Skeletal muscle satellite cell (primary cell): ENCODE measurements around the gene B4GALNT3.

Source experiments
- H3K27me3 ChIP-seq: 2 replicates; pipeline ENCODE4 v1.7.0; 2013; ENCODE audit warnings: low read length; ENCODE audit not compliant: control insufficient read depth, insufficient read depth
- H3K36me3 ChIP-seq: 2 replicates; pipeline ENCODE4 v1.7.0; 2013; ENCODE audit warnings: mild to moderate bottlenecking, control low read depth, low read length; ENCODE audit not compliant: insufficient read depth
- H3K4me1 ChIP-seq: 2 replicates; pipeline ENCODE4 v1.7.0; 2013; ENCODE audit warnings: low read length; ENCODE audit not compliant: control insufficient read depth, insufficient read depth
- H3K4me2 ChIP-seq: 2 replicates; pipeline ENCODE4 v1.7.0; 2013; ENCODE audit warnings: mild to moderate bottlenecking, low read length
- H3K4me3 ChIP-seq: 2 replicates; pipeline ENCODE4 v1.7.0; 2013; ENCODE audit warnings: low read length
- H3K9ac ChIP-seq: 2 replicates; pipeline ENCODE4 v1.7.0; 2013; ENCODE audit warnings: mild to moderate bottlenecking, low read depth, low read length, moderate library complexity
- H3K9me3 ChIP-seq: replicated peaks from 2 replicates; pipeline ENCODE4 v1.7.0; 2013; ENCODE audit warnings: mild to moderate bottlenecking, control low read depth, low read length

Gene B4GALNT3

DNA sequence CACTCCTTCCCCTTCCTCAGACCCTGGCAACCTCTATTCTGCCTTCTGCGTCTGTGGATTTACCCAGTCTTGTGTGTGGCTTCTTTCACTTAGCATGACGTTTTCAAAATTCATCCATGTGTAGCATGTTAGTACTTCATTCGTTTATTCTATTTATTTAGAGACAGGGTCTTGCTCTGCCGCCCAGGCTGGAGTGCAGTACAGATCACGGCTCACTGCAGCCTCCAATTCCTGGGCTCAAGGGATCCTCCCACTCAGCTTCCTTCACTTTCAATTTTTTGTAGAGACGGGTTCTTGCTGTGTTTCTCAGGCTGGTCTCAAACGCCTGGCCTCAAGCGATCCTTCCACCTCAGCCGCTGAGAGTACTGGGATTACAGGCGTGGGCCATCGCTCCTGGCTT is 37.0 kb downstream of the B4GALNT3 start:
- H3K4me2 ChIP-seq, result no peak overlapping the region
- H3K9ac ChIP-seq, result no peak overlapping the region
- H3K4me1 ChIP-seq, result no peaks in the 10 kb centered on the region
- peaks cover 40% of the 10 kb centered on the region for H3K27me3 ChIP-seq
- H3K9me3 ChIP-seq, result no peaks in the 10 kb centered on the region
- H3K4me3 ChIP-seq, result no peak overlapping the region
- no peaks in the 10 kb centered on the region for H3K36me3 ChIP-seq

DNA sequence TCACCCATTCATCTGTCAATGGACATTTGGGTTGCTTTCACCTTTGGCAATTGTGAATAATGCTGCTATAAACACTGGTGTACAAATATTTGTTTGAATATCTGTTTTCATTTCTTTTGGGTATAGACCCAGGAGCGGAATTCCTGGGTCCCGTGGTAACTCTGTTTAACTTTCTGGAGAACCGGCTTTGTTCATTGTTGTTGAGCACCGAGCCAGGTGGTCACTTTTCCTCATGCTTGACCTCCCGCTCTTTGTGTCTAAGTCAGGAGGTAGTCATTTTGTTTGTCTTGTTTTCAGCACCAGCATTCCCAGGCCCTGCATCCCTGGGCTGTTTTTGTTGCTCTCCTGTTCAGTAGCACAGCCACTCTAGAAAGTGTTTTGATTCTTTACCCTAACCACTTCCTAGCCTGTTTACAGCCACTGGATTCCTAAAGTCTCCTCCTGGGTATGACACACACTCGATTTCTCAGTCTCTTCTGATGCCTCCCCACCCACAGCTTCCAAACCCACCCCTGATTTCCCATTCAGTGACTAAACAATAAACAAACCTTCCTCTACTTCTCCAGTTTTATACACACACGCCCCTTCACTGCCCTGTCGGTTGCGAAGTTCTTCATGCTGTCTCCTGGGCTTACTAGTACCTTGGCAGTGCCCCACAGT is 37.9 kb downstream of the B4GALNT3 start:
- Histone ChIP-seq H3K36me3 (no peaks in the 10 kb centered on the region), H3K9me3 (no peaks in the 10 kb centered on the region), H3K4me3 (no peak overlapping the region), H3K27me3 (peaks cover 44% of the 10 kb centered on the region), H3K4me2 (no peak overlapping the region), H3K9ac (no peak overlapping the region), H3K4me1 (no peaks in the 10 kb centered on the region)

DNA sequence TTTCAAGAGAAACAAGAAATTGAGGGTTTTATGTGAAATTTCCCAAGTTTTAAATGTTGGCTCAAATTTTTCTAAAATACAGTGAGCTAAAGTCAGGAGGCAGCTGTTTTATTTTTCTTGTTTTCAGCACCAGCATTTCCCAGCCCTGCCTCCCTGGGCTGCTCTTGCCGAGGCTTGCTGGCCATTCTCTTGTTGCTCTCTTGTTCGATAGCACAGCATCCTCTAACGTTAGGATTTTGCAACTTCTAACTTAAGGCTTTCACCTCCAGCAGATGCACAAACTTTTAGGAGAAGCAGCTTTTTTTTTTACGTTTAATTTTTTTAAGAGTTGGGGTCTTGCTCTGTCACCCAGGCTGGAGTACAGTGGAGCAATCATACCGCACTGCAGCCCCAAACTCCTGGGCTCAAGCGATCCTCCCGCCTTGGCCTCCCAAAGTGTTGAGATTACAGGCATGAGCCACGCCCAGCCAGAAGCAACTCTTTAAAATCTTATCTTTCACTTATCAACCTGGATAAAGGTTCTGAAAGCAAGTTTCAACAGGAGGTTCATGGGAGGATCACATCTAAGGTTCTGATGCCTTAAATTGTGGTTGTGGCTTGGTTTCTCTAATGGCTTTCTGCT is 40.2 kb downstream of the B4GALNT3 start:
- Histone ChIP-seq H3K9ac (no peak overlapping the region), H3K4me3 (no peak overlapping the region), H3K9me3 (no peaks in the 10 kb centered on the region), H3K36me3 (no peaks in the 10 kb centered on the region), H3K27me3 (peaks cover 44% of the 10 kb centered on the region), H3K4me1 (no peaks in the 10 kb centered on the region), H3K4me2 (no peak overlapping the region)

DNA sequence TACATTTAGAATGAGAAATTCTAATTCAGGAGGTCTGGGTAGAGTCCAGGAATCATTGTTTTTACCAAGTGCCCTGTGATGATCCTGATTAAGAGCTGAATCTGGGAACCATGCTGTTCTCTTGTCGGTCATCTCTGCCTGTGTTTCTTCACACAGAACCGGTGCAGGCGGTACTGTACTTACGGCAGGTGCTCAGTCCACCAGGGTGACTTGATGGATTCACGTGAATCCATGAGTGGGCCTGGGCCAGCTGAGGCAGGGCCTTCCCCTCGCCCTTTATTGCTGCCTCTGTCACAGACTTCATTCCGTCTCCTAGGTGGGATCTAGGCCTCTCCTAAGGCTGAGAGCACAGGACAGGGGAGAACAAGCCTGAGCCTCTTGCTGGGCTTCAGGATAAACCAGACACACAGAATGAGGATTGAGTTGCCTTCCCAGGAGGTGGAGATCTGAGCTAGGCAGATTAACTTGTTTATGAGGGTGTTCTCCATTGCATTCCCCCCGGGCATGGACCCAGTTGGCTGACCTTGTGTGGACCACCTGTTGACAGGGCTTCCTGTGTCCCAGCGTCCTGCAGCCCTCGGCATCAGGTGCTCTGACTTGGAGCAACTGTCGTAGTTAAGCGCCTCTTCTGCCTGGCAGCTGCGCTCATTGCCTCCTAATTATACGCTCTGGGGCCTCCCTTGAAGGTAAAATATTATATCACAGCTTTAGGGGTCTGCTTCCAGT is 42.1 kb downstream of the B4GALNT3 start:
- Histone ChIP-seq H3K4me2 (no peak overlapping the region), H3K4me1 (no peaks in the 10 kb centered on the region), H3K4me3 (no peak overlapping the region), H3K36me3 (no peaks in the 10 kb centered on the region), H3K9ac (no peak overlapping the region), H3K9me3 (no peaks in the 10 kb centered on the region), H3K27me3 (peaks cover 51% of the 10 kb centered on the region)

DNA sequence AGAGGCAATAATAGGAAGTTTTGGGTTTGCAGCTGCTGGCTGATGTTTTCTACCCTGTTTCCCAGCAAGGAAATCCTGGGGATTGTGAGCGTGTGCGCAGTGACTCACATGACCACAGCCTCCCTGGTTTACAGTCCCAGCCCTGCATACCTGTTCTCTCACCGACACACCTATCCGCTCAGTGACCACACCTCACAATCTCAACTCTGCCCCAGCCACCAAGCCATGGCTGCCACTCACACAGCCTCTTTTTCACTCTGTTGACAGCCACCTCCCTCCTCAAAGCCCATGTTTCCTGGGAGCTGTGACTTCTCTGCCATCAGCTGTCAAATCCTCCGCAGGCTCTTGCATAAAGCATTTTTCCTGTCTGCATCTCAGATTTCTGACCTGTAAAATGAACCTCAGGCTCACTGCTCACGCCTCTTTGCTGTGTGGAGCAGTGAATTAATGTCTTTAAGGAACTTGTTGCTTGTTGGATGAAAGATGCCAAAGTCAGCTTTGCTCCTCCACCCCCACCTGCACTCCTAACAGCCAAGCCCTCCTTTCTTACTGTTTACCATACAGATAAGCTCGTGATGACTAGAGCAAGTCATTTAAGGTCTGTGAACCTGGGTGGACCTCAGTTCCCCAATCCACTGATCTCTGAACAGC is 43.5 kb downstream of the B4GALNT3 start:
- Histone ChIP-seq H3K4me1 (no peaks in the 10 kb centered on the region), H3K4me2 (no peak overlapping the region), H3K27me3 (peaks cover 53% of the 10 kb centered on the region), H3K36me3 (no peaks in the 10 kb centered on the region), H3K9me3 (no peaks in the 10 kb centered on the region), H3K9ac (no peak overlapping the region), H3K4me3 (no peak overlapping the region)

DNA sequence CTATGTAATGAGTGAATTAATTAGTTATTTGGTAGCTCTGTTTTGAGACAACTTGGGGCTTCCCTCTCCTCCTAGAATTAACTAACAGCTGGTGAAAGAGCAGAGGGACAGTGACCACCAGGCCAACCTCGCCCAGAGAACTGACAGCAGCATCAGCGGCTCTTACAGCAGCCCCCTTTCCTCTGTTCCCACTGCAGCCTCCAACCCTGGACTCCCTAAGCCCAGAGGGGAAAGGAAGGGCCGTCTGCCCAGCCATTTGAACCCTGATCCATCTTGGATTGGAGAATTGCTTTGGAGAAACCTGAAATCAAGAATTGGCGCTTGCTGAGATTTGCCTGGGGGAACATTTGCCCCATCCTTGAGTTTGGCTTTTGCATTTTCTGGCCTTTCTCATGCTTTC is 45.5 kb downstream of the B4GALNT3 start:
- Histone ChIP-seq H3K27me3 (peaks cover 55% of the 10 kb centered on the region), H3K4me2 (no peak overlapping the region)

DNA sequence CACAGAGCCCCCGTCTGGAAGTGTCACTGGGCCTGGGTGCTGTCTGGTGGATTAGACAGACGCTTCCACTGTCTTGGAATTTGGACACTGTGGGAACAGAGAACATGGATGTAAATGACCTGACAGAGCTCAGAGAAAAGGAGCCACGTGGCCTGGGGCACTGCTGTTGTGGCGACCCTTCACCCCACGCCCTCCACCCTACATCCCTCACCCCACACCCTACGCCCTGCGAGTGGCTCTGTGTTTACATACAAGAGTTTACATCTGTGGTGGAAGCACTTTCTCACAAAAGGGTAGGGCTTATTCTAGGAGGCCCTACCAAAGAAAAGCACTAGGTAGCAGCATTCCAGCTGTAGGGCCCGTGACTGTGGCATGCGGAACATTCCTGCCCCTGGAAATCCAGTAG is 47.7 kb downstream of the B4GALNT3 start:
- no peaks in the 10 kb centered on the region for H3K9me3 ChIP-seq
- no peak overlapping the region for H3K4me2 ChIP-seq
- no peaks in the 10 kb centered on the region for H3K36me3 ChIP-seq
- peaks cover 40% of the 10 kb centered on the region for H3K27me3 ChIP-seq
- no peak overlapping the region for H3K9ac ChIP-seq
- peaks cover 6% of the 10 kb centered on the region for H3K4me1 ChIP-seq
- no peak overlapping the region for H3K4me3 ChIP-seq

More for the DNA sequence above, 45.5 kb downstream of the B4GALNT3 start:
- H3K4me1 ChIP-seq, result peaks cover 6% of the 10 kb centered on the region
- no peaks in the 10 kb centered on the region for H3K36me3 ChIP-seq
- H3K9me3 ChIP-seq, result no peaks in the 10 kb centered on the region
- no peak overlapping the region for H3K9ac ChIP-seq
- no peak overlapping the region for H3K4me3 ChIP-seq

DNA sequence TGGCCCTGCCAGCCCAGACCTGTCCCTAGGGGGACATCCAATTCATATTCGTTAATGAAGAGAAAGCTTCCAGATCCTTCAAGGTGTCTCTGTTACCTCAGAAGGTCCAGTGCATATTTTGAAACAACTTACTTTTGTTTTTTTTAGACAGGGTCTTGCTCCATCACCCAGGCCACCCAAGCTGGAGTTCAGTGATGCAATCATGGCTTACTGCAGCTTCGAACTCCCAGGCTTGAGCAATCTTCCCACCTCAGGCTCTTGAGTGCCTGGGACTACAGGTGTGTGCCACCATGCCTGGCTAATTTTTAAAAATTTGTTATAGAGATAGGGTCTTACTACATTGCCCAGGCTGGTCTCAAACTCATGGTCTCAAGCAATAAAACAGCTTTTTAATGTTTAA is 48.4 kb downstream of the B4GALNT3 start:
- H3K4me2 ChIP-seq, result no peak overlapping the region
- H3K9me3 ChIP-seq, result no peaks in the 10 kb centered on the region
- H3K4me1 ChIP-seq, result peaks cover 6% of the 10 kb centered on the region
- H3K9ac ChIP-seq, result no peak overlapping the region
- H3K36me3 ChIP-seq, result no peaks in the 10 kb centered on the region
- H3K27me3 ChIP-seq, result peaks cover 37% of the 10 kb centered on the region
- no peak overlapping the region for H3K4me3 ChIP-seq

DNA sequence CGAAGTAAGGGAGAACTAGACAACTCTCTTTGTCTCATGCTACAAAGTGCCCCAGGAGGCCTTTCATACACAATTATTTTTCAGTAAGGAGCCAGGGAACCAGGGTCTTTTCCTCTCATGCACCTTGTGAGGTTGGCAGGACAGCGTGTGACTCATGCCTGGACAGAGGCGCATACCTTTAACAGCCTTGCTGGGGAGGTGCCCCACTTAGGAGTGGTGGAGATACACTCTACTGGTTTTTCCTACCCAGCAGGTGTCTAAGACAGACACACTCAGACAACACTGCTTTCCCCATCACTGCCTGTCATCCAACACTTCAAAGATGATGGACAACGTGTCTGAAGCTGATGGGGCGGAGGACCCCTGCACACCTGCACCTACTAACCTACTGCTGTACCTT is 49.1 kb downstream of the B4GALNT3 start:
- no peak overlapping the region for H3K4me2 ChIP-seq
- no peaks in the 10 kb centered on the region for H3K9me3 ChIP-seq
- no peak overlapping the region for H3K4me3 ChIP-seq
- H3K4me1 ChIP-seq, result peaks cover 6% of the 10 kb centered on the region
- H3K27me3 ChIP-seq, result peaks cover 31% of the 10 kb centered on the region
- no peak overlapping the region for H3K9ac ChIP-seq
- no peaks in the 10 kb centered on the region for H3K36me3 ChIP-seq

DNA sequence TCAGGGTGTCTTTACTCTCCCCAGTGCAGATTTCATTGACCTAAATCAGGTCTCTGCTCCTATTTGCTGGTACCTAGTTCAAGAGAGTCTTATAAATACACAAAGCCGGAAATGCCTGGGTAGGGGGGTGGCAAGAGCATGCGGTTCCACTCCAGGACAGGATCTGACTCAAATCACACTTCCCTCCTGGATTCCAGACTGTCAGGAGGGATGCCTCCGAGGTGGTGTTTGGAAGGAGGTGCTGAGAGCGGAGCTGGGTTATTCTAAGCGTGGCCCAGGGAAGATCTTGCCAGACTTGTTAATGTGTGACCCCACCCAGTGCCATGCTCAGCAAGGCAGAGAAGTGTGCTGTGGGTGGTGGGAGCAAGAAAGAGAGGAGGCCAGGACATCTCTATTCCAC is 49.8 kb downstream of the B4GALNT3 start:
- peaks cover 28% of the 10 kb centered on the region for H3K27me3 ChIP-seq
- no peaks in the 10 kb centered on the region for H3K9me3 ChIP-seq
- H3K36me3 ChIP-seq, result no peaks in the 10 kb centered on the region
- H3K4me3 ChIP-seq, result no peak overlapping the region
- H3K9ac ChIP-seq, result no peak overlapping the region
- H3K4me1 ChIP-seq, result peaks cover 6% of the 10 kb centered on the region
- no peak overlapping the region for H3K4me2 ChIP-seq

DNA sequence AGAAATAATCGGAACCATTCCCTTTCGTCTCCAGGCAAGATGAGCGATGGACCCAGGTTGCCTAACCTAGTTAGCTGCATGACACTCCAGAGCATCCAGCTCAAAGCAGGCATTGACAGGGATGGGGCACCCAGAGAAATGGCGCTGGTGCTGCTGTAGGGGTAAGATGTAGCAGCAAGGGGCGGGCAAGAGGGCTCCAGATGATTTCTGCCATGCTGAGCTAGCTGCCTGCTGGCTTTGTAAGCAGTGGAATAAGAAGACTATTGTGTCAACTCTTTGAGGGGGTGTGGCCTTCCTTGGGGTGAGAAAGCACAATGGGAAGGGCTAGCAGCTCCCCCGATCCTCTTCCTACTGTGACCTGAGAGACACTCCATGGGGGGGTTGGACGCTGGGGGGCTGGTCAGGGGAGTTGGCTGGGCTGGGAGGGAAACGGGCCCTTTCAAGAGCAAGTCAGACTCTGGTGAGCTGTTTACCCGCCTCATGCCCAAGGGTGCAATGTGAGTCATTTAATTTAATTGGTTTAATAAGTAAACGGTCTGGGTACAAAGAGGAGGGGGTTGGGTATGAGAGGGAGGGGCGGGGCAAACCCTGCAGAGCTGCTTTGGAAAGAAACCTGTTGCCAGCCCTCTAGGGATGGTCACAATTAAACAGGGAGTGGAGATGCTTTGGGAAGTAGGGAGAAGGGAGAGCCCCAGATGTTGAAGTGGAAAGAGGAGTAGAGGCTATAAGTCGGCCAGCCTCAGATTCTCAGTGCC is 50.5 kb downstream of the B4GALNT3 start:
- peaks cover 6% of the 10 kb centered on the region for H3K4me1 ChIP-seq
- H3K4me3 ChIP-seq, result no peak overlapping the region
- no peak overlapping the region for H3K9ac ChIP-seq
- no peak overlapping the region for H3K4me2 ChIP-seq
- no peaks in the 10 kb centered on the region for H3K9me3 ChIP-seq
- no peaks in the 10 kb centered on the region for H3K36me3 ChIP-seq
- peaks cover 24% of the 10 kb centered on the region for H3K27me3 ChIP-seq
